Jurkat, Clone E6-1 (cell line): ENCODE data around the gene LASP1.
A peak's percentile ranks its signal among the peaks of the same experiment; 100 is the strongest.
"Not testable (repeated sequence)": the region's sequence is repeated elsewhere in the genome, so short reads cannot be mapped to it uniquely, and the experiment has no call there.

Source experiments
- DNase-seq: peaks from one replicate; pipeline ENCODE4 v3.0.0-alpha.2; 2011; ENCODE audit warnings: low read depth, low spot score
- H3K4me3 ChIP-seq: 2 replicates; pipeline ENCODE4 v1.5.1; 2011; ENCODE audit warnings: mild to moderate bottlenecking, low read length, control low read depth, moderate library complexity

Gene LASP1

GRCh38 chr17:38899421-38899820, 29.6 kb downstream of the LASP1 start:
- H3K4me3 ChIP-seq, result peak overlapping the region; percentile 51
- no peak for DNase-seq

GRCh38 chr17:38900978-38901656, 31.3 kb downstream of the LASP1 start:
- peak; percentile 54 for DNase-seq
- no peak overlapping the region for H3K4me3 ChIP-seq

DNA sequence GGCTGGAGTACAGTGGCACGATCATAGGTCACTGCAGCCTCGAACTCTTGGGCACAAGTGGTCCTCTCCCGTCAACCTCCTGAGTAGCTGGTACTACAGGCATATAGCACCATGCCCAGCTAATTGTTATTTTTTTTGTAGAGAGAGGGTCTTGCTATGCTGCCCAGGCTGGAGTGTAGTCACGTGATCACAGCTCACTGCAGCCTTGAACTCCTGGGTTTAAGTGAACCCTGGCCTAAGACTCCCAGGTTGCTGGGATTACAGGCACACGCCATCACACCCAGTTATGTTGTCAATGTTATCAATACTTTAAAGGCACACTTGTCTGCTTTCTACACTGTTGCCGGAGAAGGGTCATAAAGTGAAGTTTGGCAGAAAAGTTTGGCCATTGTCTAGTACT, 33.5 kb downstream of the LASP1 start:
- H3K4me3 ChIP-seq, result no peak overlapping the region
- DNase-seq, result no peak

GRCh38 chr17:38904892-38905291, 35.0 kb downstream of the LASP1 start:
- H3K4me3 ChIP-seq, result no peak overlapping the region
- no peak for DNase-seq

GRCh38 chr17:38905375-38905774, 35.5 kb downstream of the LASP1 start:
- DNase-seq, result no peak
- H3K4me3 ChIP-seq, result no peak overlapping the region

GRCh38 chr17:38906460-38907228, 36.8 kb downstream of the LASP1 start:
- DNase-seq, result no peak
- H3K4me3 ChIP-seq, result no peak overlapping the region

DNA sequence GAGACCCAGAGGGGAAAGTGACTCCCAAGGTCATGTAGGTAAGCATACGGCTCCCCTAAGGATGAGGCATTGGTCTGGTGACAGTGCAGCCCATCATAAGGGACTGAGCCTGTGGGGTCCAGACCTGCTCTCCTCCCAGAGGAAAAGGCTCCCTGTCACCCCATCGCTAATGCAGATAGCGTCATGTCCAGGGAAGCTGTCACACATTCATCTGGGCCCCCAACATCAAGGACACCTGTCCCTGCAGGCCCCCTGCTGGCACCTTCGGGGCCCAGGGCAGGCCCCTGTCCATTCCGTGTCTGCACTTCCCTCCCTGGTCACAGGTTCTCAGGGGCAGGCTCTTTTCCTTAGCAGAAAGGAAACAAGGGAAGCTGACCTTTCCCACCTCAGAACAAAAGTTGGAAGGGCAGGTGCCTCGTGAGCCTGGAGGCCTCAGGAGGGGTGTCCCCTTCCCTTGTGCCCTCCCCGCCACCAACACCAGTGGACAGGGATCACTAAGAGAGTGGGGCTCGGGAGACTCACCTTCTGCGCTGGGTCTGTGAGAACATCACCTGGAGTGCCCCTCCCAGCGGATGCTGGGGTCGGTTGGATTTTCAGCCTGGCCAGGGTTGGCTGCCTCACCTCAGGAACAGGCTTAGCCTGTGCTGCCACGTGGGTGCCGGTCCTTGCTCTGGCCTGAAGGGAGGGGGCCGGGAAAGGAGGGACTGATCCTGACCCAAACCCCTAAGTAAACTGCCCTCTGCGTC, 38.2 kb downstream of the LASP1 start:
- DNase-seq, result no peak
- H3K4me3 ChIP-seq, result no peak overlapping the region

GRCh38 chr17:38908676-38909181, 38.9 kb downstream of the LASP1 start:
- DNase-seq, result no peak
- no peak overlapping the region for H3K4me3 ChIP-seq

DNA sequence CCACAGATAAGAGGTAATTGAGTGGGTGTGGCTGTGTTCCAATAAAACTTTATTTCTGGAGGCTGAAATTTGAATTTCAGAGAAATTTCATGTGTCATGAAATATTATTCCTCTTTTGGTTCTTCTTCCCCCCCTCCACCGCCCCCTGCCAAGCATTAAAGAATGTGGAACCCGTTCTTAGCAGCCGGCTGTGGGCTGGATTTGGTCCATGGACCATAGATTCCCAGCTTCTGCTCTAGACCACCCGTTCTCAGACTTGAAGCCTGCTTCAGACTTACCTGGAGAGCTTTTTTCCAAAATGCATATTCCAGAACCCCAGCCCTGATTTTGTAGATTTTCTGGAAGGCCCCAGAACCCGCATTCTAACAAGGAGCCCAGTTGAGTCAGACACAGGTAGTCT, 40.5 kb downstream of the LASP1 start:
- no peak overlapping the region for H3K4me3 ChIP-seq
- no peak for DNase-seq

DNA sequence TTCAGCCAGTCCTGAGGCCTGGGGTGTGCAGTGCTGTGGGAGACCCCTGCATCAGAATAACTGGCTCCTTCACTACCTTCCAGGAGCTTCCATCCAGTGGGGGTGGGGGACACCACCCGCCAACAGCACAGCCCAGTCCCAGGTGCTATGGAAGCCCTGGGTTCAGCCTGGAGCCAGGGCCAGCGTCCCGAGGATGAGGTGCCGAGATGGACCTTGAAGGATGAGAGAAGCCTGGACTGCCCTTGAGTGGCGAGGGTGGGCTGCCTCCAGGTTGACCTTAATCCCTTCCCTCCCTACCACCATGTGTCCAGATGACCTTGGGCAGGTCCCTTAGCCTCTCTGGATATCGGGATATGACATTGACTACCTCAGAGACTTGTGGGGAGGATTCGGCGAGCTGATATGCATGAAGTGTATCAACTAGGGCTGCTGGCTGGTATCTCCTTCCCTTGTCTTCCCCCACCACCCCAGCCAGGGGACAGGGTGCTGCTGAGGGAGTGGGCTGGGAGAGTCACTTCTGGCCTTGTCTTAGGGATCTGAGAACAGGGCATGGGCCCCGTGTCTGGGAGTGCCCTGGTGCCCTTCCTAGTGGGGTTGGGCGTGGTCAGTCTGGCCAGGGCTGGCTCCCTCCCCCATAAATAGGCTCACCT, 41.3 kb downstream of the LASP1 start:
- H3K4me3 ChIP-seq, result no peak overlapping the region
- DNase-seq, result no peak

- not testable (repeated sequence) for H3K4me3 ChIP-seq, DNase-seq
Measured at GRCh38 chr17:38911731-38912081, 41.8 kb downstream of the LASP1 start.

DNA sequence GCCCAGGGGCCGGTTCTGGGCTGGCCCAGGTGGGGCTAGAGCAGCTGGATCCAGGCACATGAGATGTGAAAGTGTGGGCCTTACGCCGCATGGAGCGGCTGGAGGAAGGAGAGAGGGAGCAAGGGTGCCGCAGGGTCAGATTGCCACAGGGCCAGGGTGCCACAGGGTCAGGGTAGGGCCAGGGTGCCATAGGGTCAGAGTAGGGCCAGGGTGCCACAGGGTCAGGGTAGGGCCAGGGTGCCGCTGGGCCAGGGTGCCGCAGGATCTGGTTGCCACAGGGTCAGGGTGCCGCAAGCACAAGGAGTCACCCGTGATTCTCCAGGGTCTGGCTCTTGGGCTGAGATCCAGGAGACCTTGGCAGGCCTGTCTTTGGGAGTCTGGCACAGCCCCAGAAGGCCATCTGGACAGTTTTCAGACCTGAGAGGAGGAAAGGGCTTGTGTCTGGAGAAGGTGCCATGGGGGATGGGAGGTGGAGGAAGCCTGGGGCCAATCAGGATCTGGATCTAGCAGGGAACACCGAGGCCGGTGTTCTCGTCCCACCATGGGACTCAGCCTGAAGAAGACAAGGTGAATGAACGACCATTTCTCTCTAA, 42.5 kb downstream of the LASP1 start:
- no peak for DNase-seq
- H3K4me3 ChIP-seq, result no peak overlapping the region

DNA sequence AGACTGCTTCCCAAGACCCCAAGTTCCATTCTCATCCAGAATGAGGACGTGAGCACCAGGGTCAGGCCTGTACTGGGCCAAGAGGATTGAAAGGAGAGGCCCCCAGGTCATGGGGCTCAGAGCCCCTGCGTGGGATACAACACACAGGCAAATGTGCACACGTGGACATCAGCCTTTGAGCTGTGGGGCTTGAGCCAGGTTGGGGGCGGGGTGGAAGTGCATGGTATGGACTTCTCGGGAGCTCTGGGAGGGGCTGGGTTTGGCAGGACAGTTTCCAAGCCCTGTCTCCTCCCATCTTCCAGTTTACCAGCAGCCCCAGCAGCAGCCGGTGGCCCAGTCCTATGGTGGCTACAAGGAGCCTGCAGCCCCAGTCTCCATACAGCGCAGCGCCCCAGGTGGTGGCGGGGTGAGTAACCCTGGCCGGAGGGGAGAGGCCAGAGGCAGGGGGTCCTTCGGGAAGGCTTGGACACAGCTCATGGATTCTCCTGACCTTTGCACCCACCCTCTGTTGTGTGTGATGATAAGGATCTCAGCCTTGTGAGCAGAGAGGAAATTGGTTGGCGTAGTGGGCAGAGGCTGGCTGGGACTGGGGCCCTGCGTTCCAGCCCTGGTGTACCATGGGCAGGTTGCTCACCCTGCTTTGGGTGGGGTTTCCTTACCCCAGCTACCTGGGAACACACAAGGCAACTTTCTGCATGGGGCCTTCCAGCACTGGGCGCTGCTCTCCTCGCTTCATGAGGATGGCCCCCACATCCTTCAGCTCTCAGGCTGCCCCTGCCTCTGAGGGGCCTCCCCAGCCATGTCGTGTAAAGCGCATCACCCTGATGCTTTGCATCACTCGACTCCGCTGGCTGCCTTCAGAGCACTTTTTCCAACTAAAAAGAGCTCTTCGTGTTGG, 45.1 kb downstream of the LASP1 start:
- no peak for DNase-seq
- no peak overlapping the region for H3K4me3 ChIP-seq

- no peak for DNase-seq
- no peak overlapping the region for H3K4me3 ChIP-seq
Measured at GRCh38 chr17:38915639-38915995, 45.8 kb downstream of the LASP1 start.

GRCh38 chr17:38916771-38917170, 46.9 kb downstream of the LASP1 start:
- DNase-seq, result no peak
- no peak overlapping the region for H3K4me3 ChIP-seq

DNA sequence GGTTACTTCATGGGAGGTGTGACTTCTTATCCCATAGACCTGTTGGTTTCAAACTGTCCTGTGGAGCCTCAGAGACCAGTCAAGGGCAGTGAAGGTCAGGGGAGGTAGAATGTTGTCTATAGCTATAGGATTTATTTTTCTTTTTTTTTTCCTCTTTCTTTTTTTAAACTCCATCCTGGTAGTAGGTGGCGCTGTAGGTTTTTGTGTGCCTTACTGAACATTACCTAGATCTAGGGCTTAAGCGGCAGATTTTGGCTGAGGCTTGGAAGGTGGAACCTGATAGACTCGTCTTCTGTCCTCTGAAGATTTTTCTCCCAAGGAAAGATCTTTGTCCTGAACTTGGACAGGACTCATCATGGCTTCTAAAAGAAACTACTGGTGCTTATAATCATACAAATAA, 47.4 kb downstream of the LASP1 start:
- H3K4me3 ChIP-seq, result no peak overlapping the region
- DNase-seq, result no peak

- no peak overlapping the region for H3K4me3 ChIP-seq
- no peak for DNase-seq
Measured at GRCh38 chr17:38918129-38918913, 48.5 kb downstream of the LASP1 start.

DNA sequence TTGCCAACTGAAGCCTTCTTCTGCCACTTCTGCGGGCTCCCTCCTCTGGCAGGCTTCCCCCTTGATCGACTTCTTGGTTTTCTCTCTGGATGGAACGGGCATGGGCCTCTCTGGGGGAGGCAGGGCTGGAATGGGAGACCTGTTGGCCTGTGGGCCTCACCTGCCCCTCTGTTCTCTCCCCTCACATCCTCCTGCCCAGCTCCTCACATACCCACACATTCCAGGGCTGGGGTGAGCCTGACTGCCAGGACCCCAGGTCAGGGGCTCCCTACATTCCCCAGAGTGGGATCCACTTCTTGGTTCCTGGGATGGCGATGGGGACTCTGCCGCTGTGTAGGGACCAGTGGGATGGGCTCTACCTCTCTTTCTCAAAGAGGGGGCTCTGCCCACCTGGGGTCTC, 49.1 kb downstream of the LASP1 start:
- no peak for DNase-seq
- no peak overlapping the region for H3K4me3 ChIP-seq
